Breast epithelium (tissue), 4 donors: ENCODE results near the gene PTGES2. TPM values are rescaled to one million over a fixed set of nuclear protein-coding genes. Genes with fewer than 3 reads are reported as not detected.

ENCODE experiments used
- DNase-seq, 2 donors: peaks; one replicate each; pipeline ENCODE4 v3.0.0-alpha.2; 2019; ENCODE audit warnings: low spot score in 2 of 2
- H3K27ac ChIP-seq, 2 donors: fragments of 200-600 bp; sonication (generic) in 1 of 2; one replicate each; pipeline ENCODE4 v1.5.1; 2016 to 2019; ENCODE audit warnings: mild to moderate bottlenecking in 1 of 2
- H3K27me3 ChIP-seq, 2 donors: fragments of 200-600 bp; sonication (generic) in 1 of 2; one replicate each; pipeline versions ENCODE4 v1.5.1 to v1.6.0; 2017 to 2019; ENCODE audit warnings: control low read depth in 1 of 2, mild to moderate bottlenecking in 1 of 2
- H3K36me3 ChIP-seq: fragments of 200-600 bp; one replicate; pipeline ENCODE4 v1.5.1; 2019
- H3K4me1 ChIP-seq, 2 donors: fragments of 200-600 bp; sonication (generic); one replicate each; pipeline ENCODE4 v1.5.1; 2016 to 2019; ENCODE audit warnings: control low read depth in 1 of 2
- H3K4me3 ChIP-seq, 3 donors: fragments of 200-600 bp; sonication (generic); 1 replicate in 2 of 3; 2 replicates in 1 of 3; pipeline ENCODE4 v1.5.1; 2016 to 2019; ENCODE audit warnings: mild to moderate bottlenecking in 3 of 3, moderate library complexity in 2 of 3
- H3K9me3 ChIP-seq, 2 donors: fragments of 200-600 bp; sonication (generic) in 1 of 2; one replicate each; pipeline ENCODE4 v1.5.1; 2016 to 2019; ENCODE audit warnings: control low read depth in 1 of 2
- POLR2A ChIP-seq: fragments of 450-650 bp; IDR thresholded peaks from one replicate; pipeline ENCODE4 v1.6.1; 2016; ENCODE audit warnings: antibody characterized with exemption, mild to moderate bottlenecking, moderate library complexity
- POLR2AphosphoS5 ChIP-seq, 3 donors: sonication (generic); formaldehyde crosslinking; IDR thresholded peaks; one replicate each; pipeline ENCODE4 v1.6.1; 2017; ENCODE audit warnings: antibody characterized with exemption in 3 of 3
- intact Hi-C: fragments of 100-400 bp; cut with DNase I; formaldehyde crosslinking; loops from one replicate; pipeline ENCODE4 v1.15.1; 2023; ENCODE audit warnings: low total_unique reads
- total RNA-seq, 3 donors: library from RNA; depleted of rRNA; stranded (reverse); fragments of >200 nt; gene quantifications; one replicate each; pipeline ENCODE4 v1.1.0, GENCODE V29; 2016
- TF ChIP-seq, protein P1 (sequence below), 3 donors: fragments of 450-650 bp; IDR thresholded peaks; one replicate each; pipeline ENCODE4 v1.5.1; 2016 to 2017; ENCODE audit warnings: antibody characterized with exemption in 3 of 3, mild to moderate bottlenecking in 3 of 3, moderate library complexity in 3 of 3

The PTGES2 gene
- total RNA-seq, 3 donors from 2014 or later = 35.7 to 86.9 (median 55.0) TPM

DNA sequence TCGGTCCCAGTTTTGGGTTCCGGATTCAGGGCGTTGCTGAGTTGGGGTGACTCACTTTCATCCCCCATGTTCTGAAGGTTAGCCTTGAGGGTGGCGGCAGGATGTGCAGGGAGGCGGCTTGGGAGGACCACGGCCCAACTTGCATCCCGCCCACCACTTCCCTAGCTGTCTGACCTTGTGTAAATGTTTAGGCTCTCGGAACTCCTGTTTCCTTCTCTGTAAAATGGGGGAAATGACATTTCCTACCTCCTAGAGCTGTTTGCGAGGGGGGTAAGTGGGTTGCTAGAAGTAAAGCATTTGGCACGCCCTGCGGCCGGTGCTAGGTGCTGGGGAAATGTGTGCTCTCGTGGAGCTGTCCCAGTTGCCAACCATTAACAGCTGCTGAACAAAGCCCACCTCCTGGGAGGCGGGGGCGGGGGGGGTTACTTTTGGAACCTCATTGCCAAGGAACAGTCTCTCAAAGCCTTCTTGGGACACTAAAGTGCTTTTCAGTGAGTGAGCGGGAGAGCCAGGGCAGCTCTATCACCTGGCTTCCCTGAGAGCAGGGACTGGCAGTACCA, 27.5 kb downstream of the PTGES2 start:
- intact Hi-C loops = no loop called here
- Histone ChIP-seq H3K4me1 (peaks cover 9 to 37% of the 10 kb centered on the region in 2 donors), H3K27me3 (no peaks in the 10 kb centered on the region), H3K36me3 (peaks cover 8% of the 10 kb centered on the region), H3K9me3 (no peaks in the 10 kb centered on the region), H3K27ac (peak overlapping the region; percentile 93 to 97), H3K4me3 (peak overlapping the region; percentile 47 to 67 (median 53))
- TF ChIP-seq POLR2AphosphoS5 (IDR thresholded peaks at IDR 0.05) = peak in 1 of 3 donors; percentile 18
- TF ChIP-seq, protein P1, sequence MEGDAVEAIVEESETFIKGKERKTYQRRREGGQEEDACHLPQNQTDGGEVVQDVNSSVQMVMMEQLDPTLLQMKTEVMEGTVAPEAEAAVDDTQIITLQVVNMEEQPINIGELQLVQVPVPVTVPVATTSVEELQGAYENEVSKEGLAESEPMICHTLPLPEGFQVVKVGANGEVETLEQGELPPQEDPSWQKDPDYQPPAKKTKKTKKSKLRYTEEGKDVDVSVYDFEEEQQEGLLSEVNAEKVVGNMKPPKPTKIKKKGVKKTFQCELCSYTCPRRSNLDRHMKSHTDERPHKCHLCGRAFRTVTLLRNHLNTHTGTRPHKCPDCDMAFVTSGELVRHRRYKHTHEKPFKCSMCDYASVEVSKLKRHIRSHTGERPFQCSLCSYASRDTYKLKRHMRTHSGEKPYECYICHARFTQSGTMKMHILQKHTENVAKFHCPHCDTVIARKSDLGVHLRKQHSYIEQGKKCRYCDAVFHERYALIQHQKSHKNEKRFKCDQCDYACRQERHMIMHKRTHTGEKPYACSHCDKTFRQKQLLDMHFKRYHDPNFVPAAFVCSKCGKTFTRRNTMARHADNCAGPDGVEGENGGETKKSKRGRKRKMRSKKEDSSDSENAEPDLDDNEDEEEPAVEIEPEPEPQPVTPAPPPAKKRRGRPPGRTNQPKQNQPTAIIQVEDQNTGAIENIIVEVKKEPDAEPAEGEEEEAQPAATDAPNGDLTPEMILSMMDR (IDR thresholded peaks at IDR 0.05) = no peak
- no peak for DNase-seq

DNA sequence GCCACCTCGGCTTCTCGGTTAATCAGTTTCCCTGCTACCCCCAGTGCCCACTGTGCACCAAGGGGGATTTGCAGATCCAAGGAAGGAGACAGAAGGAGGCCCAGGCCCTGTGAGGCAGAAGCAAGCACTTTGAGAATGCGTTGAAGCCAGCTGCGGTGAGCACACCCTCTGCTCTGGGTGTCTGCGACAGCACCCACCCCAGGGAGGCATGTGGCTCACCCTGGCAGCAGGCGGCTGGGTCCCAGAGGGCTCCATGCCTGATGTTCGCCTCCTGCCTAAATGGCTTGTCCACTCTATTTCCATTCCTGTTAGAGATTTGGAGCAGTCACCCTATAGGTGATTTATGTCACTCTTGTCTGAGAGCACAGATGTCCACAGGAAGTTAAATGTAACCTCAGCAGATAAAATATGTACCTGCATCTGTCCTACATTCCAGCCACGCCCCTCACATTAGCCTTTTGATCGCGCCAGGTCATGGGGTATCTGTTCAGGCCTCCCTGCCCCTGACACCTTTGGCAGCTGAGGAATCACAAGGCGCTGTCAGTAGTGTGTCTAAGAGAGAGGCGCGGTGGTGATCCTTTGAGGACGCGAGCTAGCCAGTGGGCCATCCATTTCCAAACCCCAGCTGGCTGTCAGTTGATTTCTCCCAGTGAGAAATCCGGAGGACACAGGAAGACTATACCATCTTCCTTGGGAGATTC, 28.1 kb downstream of the PTGES2 start:
- intact Hi-C loops = no loop called here
- Histone ChIP-seq H3K27me3 (no peaks in the 10 kb centered on the region), H3K4me1 (peaks cover 12 to 42% of the 10 kb centered on the region in 2 donors), H3K27ac (peak overlapping the region; percentile 93 to 97), H3K4me3 (peak overlapping the region; percentile 47 to 67 (median 53)), H3K36me3 (peaks cover 8% of the 10 kb centered on the region), H3K9me3 (no peaks in the 10 kb centered on the region)
- DNase-seq = no peak
- no peak for TF ChIP-seq POLR2AphosphoS5 (IDR thresholded peaks at IDR 0.05)
- TF ChIP-seq, protein P1 (IDR thresholded peaks at IDR 0.05) = no peak
- TF ChIP-seq POLR2A = no peak

DNA sequence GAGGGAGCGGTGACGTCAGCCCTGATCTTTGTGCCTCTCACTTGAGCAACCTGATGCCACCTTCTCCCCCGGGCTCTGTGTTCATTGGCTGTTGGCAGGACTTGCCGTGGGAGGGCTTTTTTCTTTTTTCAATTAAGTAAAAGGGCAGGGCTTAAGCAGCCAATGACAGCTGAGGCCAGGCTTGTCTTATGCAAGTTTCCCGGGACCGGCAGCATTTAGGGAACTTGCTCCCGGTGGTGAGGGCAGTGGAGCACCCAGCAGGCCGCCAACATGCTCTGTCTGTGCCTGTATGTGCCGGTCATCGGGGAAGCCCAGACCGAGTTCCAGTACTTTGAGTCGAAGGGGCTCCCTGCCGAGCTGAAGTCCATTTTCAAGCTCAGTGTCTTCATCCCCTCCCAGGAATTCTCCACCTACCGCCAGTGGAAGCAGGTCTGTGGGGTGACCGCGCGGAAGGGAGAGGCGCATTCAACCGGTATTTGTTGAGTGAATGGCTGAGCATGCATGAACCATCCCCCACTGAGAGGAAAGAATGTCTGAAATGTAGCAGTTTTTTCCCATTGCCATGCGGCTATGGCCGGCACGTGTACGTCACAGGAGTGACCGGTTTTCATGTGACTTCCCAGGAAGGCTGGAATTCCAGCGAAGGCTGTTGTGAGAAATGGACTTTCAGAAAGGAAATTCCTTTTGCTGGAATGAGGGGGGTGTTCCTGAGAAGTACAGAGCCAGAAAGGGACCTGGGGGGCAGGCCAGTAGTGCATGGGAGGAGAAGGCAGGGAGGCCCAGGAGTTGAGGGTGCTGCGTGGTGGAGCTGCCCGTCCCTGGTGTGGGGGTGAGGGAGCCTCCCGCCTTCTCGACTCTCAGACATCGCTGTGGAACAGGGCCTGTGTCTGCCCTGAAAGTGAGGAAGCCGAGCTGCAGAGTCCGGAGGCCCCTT, 29.0 kb downstream of the PTGES2 start:
- peak; percentile 96 to 98 for DNase-seq
- Histone ChIP-seq H3K27ac (peak overlapping the region; percentile 93 to 97), H3K4me3 (peak overlapping the region; percentile 47 to 67 (median 53)), H3K9me3 (no peaks in the 10 kb centered on the region), H3K27me3 (no peaks in the 10 kb centered on the region), H3K4me1 (peaks cover 12 to 46% of the 10 kb centered on the region in 2 donors), H3K36me3 (peaks cover 8% of the 10 kb centered on the region)
- intact Hi-C loops = no loop called here
- TF ChIP-seq, protein P1 (IDR thresholded peaks at IDR 0.05) = no peak
- TF ChIP-seq POLR2A (peak; percentile 97), POLR2AphosphoS5 (IDR thresholded peaks at IDR 0.05) (peak; percentile 89 to 94 (median 91))

DNA sequence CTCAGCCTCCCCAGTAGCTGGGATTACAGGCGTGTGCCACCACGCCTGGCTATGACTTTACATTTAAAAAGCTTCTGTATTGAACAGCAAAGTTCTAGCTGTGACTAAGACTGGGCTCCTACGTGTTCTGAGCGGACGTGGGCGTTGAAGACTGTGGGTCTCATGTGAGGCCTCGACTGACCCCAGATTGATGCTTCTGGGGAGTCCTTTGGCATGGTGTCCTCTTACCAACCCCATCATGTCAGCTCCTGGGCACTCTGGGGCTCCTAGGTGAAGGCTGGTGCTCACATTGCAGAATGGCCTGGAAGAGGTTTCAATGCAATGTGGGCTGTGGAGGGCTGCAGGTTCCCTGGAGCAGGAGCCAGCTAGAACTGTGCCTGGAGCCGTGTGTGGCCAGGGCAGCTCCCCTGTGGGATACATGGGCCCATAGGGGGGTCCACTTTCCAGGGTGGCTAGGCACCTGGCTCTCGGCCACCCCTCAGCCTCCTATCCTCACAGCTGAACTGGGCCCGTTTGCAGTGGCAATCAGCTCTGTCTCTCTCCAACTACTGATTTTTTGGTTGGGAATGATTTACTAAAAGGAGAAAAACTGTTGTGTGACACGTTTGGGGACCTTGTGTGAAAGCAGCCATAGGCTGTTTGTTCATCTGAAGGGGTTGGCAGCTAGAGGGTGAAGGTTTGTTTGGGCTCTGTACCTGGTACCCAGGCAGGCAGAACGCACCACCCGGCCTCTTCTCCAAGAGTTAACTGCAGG, 29.8 kb downstream of the PTGES2 start:
- Histone ChIP-seq H3K9me3 (no peaks in the 10 kb centered on the region), H3K27ac (peak overlapping the region; percentile 93 to 97), H3K4me3 (peak overlapping the region; percentile 47 to 67 (median 53)), H3K36me3 (peaks cover 6% of the 10 kb centered on the region), H3K27me3 (no peaks in the 10 kb centered on the region), H3K4me1 (peaks cover 12 to 53% of the 10 kb centered on the region in 2 donors)
- intact Hi-C loops = no loop called here
- DNase-seq = no peak
- TF ChIP-seq POLR2A = no peak
- TF ChIP-seq POLR2AphosphoS5 (IDR thresholded peaks at IDR 0.05) = no peak
- TF ChIP-seq, protein P1 (IDR thresholded peaks at IDR 0.05) = no peak
